Esophagus muscularis mucosa (tissue), 4 donors: ENCODE data around the gene ZBTB16.

Experiments
- CTCF ChIP-seq, 3 experiments: fragments of 200-600 bp in 2 of 3; fragments of 450-650 bp in 1 of 3; sonication (generic) in 2 of 3; IDR thresholded peaks; one replicate each; pipeline ENCODE4 v1.5.1; 2017 to 2019; ENCODE audit warnings: antibody characterized with exemption in 3 of 3, mild to moderate bottlenecking in 2 of 3, moderate library complexity in 1 of 3
- EP300 ChIP-seq: sonication (generic); formaldehyde crosslinking; IDR thresholded peaks from one replicate; pipeline ENCODE4 v1.6.1; 2017; ENCODE audit warnings: antibody characterized with exemption
- POLR2A ChIP-seq: fragments of 450-650 bp; IDR thresholded peaks from one replicate; pipeline ENCODE4 v1.6.1; 2017; ENCODE audit warnings: antibody characterized with exemption, moderate library complexity, mild to moderate bottlenecking, low read depth
- POLR2AphosphoS5 ChIP-seq, 2 donors: sonication (generic); formaldehyde crosslinking; IDR thresholded peaks; one replicate each; pipeline ENCODE4 v1.6.1; 2017; ENCODE audit warnings: antibody characterized with exemption in 2 of 2

- TF ChIP-seq CTCF (IDR thresholded peaks at IDR 0.05) (no peak), POLR2AphosphoS5 (IDR thresholded peaks at IDR 0.05) (no peak), POLR2A (no peak), EP300 (no peak)
Measured at GRCh38 chr11:114010931-114011330, 48.6 kb upstream of the ZBTB16 start.
